GM21717 (cell line): ENCODE data around the gene CHMP4B.

Source experiments
- ATAC-seq: cut with Tn5 transposase; IDR thresholded peaks from one replicate; pipeline ENCODE4 v1.9.1; 2021; ENCODE audit warnings: mild to moderate bottlenecking, moderate library complexity; ENCODE audit not compliant: unreplicated experiment

Gene CHMP4B

DNA sequence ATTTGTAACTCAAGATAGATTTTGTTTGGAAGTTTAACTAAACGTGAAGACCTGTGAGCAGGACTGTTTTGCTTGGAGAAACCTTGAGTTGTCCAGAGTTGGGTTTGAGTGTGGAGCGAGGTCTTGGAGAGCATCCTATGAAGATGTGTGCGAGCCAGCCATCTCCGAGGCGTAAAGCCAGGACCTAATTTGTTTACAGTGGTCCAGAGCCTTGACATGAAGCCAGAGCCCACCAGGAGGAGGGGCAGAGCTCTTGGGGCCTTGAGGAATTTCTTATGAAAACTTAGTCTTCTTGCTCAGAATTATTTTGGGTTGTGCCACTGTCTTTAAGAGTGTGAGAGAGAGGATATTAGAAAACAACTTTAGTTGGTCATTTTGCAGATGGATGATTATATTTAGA is 6.3 kb downstream of the CHMP4B start:
- ATAC-seq, result no peak

DNA sequence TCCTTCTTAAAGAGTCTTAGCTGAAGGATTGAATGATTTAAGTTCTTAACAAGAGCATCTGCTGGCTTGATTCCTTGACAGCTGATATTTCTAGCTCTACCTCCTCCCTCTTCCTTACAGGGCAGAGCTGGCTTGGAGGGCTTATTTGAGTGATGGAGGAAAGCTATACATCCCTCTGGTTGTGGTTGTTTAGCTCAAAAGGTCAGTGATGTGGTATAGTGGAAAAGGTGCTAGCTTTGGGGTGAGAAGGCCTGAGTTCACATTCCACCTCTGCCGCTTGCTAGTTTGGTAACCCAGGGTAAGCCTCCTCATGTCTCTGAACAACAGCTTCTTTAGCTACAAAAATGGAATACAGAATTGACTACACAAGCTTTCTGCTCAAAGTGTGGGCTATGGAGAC is 8.3 kb downstream of the CHMP4B start:
- no peak for ATAC-seq

DNA sequence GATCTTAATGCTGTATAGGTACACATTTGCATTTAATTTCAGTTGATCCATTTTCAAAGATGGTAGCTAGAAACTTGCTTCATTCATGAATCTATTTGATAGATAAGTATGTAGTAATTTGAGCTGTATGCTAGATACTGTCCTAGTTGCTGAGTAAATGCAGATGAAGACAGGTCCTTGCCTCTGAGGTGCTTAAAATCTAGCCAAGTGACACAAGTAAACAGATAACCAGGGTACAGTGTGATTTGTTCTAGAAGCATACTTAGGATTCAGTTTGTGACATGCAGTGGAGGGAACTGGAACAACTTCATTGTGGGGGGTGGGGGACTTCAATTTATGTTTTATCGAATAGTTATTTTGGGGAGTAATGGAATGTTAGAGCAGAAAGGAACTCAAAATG is 9.2 kb downstream of the CHMP4B start:
- ATAC-seq, result no peak

DNA sequence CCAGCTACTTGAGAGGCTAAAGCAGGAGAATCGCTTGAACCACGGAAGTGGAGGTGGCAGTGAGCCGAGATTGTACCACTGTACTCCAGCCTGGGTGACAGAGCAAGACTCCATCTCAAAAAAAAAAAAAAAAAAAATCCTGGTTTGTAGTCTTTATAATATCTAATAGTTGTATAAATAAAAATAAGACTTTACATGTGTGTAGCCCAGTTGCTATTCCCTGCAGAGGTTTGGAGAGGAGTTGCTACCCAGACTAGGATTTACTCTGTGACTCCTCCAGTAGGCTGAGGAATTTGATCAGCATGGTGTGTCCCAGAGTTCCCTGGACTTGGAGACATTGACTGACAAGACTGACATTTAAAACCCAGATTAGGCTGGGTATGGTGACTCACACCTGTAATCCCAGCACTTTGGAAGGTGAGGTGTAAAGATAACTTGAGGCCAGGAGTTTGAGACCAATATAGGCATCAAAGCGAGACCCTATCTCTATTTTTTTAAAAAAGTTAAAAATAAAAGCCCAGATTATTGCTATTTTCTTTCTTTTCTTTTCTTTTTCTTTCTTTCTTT is 10.2 kb downstream of the CHMP4B start:
- ATAC-seq, result no peak

DNA sequence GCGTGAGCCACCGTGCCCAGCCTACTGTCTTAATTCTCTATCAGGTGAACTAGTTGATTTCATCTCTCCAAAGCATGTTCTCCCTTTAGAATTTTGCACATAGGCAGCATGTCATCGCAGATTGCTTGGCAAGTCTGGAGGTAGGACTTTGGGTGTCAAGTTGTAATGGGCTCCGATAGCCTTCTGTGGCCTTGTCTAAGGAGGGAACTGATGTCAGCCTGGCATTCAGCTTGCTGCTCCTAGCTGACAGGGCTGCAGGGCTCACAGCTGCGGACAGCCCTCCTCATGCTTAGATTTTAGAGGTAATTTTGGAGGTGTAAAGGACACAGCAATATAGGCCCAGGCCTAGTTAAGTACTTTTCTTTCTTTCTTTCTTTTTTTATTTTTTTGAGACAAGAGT is 11.3 kb downstream of the CHMP4B start:
- ATAC-seq, result no peak

DNA sequence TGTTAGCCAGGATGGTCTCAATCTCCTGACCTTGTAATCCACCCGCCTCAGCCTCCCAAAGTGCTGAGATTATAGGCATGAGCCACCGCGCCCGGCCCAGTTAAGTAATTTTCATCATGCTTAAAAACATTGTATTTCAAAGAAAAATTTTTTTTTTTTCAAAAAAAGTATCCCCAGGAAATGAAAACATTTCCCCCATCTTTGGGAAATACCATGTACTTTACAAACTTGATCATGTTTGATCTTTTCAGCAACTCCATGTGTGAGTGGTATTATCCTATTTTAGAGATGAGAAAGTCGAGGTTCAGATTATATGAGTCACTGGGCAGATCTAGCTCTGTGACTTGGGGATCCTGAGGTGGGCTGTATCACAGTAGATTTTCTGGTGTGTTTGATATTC is 11.8 kb downstream of the CHMP4B start:
- no peak for ATAC-seq

DNA sequence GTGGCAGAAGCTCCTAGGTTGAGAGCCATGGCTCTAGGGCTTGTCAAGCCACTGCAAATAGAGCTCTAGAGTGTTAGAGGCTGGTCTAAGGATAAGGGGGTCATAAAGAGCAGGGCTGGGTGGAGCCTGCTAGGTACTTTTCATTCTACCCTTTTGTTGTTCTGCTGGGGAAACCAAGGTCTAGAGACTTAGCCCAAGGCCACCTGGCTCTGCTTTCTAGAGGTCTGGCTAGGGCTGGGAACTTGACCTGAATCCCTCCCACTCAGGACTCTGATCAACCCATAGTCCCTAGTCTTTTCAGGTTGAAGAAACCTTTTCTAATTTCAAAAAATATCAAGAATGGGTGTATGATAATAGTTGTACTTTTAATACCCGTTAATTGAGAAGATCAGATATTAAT is 13.7 kb downstream of the CHMP4B start:
- no peak for ATAC-seq

DNA sequence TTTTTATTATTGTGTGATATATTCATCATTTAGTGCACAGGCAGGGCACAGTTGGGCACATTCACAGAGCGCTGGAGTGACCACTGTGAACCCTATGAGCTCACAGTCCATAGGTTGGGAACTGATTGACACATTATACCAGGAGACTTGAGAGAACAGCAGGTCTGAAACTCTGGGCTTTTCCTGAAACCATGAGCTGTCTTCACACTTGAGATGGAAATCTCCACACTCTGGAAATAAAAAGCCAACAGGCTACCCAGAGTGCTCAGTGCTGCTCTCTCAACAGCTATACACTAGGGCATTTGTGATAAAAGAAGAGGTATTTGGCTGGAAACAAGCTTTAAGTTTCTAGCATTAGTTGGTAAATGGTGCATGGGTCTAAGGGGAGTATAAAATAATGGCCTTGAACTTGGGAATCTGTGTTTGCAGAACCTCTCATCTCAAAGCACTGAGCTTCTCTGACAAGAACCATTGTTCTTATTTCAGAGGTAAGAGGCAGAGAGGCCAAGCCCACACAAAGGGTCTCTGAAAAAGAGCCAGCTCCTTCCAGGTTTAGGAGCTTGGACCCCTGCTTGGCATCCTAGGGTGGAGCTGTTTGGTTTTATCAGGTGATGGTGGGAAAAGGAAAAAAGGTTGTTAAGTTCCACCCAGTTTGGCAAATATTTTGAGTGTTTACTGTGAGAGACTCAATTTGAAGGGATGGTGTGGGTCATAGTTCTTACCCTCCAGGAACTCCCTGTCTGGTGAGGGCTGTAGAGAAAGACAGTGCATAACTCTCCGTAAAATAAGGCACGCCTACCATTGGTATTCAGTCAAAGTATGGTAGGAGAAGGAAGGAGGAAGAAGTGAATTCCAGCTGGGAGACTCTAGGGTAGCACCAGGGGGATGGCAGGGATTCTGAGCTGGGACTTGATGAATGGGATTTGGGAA is 14.5 kb downstream of the CHMP4B start:
- no peak for ATAC-seq

DNA sequence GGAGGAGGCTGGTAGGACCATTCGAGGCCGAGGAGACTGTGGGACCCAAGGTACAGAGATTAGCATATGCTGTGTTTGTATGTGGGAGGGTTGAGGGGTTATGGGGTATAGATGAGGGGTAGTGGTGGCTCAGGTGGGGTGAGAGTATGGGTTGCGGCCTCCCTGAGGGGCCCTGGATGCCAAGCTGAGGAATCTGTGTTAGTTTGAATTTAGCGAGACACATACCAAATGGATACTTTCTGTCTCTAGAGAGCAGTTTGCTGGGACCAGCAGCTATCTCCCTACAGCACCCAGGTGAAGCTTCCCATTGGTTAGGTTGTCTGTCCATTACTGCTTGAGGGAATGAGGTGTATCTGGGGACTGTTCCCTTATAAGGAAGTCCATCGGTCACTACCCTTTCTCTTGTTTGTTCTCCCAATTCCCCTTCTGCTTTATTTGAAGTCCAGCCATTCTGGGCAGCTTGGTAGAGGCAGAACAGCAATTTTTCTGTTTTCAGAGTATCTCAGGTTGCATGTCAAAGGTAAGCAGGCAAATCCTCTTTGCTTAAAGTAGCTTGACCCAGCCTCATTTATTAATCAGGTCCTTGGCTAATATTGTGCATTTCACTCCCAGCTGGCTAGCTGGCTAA is 15.2 kb downstream of the CHMP4B start:
- ATAC-seq, result no peak

DNA sequence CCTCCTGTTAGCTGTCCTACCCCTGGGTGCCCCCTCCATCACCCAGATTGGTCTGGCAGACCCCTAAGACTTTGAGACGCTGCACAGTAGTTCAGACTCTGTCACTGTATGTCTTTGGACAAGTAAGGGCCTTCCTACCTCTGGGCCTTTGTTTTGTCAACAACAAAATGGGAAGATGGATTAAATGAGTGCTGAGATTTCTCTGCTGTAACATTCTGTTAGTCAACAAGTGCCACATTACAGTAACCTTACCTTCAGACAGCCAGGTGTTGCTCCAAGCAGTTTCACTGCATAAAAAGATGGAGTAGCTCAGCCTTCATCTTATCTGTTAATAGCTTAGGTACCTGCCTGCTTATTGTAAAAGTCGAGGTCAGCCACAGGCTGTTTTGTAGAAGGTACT is 16.0 kb downstream of the CHMP4B start:
- ATAC-seq, result no peak

DNA sequence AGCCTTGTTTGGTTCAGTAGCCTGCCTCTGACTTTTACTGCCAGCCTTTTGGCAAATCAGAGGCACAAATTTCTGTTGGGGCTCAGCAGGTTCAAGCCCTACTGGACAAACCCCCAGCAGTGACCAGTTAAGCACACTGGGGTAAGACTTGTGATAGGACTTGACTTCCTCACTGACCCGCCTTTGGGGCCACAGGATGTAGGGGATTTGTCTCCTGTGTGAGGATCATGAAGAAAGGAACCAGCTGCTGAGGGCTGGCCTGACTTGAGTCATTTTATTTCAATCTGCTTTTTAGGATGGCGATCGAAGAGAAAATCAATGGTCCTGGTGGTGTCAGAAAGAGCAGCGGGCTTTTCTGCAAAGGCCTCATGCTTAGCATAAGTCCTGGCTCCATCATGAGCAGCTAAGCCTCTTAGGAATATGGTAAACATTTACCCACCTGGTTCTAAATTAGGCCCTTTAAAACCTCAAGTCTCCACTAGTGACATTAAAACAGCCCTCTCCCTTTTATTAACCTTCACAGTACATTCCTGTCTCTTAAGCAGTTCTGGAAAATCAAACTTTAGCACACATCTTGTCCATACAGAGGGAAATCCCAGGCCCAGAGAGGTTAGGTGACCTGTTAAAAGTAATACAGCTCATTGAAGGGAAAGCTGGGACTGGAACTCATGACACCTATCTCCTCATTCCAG is 16.6 kb downstream of the CHMP4B start:
- ATAC-seq, result no peak

DNA sequence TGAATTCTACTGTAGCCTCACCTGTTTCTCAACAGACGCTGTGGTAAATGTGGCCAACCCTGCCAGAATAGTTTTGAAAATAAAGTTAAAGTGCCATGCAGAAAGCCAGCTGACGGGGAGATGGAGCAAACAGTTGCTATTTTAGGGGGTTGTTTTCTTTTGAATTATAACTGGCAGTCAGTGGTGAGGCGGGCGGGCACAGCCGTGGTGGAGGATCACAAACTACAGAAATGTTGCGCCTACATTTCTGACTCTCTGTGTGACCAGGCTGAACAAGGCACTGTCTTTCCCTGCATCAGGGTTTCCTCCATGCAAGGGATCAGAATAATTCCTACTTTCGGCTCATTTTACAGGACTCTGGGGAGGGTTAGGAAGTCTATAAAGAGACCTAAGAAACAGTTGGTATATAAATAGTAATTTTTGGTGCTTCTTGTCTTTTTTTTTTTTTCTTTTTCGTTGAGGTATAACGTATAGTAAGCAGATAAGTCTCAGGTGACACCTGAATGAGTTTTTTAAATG is 17.2 kb downstream of the CHMP4B start:
- ATAC-seq, result no peak

DNA sequence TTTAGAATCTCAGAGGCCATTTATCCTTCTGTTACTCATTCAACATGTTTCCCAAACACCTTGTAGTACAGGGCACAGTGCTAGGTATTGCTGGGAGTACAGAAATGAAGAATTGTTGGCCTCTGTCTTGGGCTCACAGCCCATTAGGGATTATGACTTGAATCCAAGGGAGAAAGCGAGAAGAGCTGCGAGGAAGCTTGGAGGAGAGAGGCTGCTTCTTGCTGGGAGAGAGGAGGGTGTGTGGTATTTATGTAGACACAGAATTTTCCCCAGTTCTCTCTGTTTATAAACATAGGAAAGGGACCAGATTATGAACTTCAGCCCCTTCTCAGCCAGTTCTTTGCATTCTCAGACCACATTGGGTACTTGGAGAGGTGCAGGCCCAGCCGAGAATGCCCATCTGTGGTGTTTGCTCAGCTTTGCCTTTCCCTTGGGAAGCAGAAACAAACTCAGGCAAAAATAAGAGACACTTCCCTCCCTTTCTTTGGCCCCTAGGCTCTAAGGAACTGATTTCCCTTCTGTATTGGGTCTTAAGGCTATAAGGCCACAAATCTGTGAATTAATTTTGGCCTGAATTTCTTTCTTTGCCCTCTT is 17.9 kb downstream of the CHMP4B start:
- ATAC-seq, result no peak

DNA sequence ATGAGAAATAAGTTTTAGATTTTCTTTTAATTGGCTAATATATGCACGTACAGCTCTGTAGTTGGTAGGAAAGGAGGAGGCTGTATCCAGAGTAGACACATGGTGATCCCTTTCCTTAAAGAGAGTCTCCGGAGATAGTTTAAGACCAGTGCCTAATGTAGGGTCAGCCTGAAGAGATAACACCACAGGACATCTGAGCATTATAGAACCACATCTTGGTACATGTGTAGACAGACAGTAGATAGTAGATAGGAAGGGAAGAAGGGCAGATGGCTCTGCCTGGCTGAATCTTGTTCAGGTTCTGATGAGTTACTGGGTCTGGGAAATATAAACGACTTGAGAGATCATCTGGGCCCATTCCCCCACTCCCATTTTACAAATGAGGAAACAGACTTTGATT is 18.5 kb downstream of the CHMP4B start:
- ATAC-seq, result no peak

DNA sequence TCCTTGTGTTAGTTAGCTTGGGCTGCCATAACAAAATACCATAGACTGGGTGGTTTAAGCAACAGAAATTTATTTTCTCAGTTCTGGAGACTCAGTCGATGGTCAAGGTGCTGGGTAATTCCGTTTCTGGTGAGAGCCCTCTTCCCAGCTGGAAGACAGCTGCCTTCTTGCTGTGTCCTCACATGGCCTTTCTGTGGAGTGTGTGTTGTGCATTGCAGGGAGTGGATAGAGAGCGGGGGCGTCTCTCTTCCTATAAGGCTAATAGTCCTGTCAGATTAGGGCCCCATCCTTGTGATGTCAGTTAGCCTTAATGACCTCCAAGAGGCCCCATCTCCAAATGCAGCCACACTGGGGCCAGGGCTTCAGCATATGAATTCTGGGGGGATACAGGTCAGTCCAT is 19.2 kb downstream of the CHMP4B start:
- no peak for ATAC-seq

DNA sequence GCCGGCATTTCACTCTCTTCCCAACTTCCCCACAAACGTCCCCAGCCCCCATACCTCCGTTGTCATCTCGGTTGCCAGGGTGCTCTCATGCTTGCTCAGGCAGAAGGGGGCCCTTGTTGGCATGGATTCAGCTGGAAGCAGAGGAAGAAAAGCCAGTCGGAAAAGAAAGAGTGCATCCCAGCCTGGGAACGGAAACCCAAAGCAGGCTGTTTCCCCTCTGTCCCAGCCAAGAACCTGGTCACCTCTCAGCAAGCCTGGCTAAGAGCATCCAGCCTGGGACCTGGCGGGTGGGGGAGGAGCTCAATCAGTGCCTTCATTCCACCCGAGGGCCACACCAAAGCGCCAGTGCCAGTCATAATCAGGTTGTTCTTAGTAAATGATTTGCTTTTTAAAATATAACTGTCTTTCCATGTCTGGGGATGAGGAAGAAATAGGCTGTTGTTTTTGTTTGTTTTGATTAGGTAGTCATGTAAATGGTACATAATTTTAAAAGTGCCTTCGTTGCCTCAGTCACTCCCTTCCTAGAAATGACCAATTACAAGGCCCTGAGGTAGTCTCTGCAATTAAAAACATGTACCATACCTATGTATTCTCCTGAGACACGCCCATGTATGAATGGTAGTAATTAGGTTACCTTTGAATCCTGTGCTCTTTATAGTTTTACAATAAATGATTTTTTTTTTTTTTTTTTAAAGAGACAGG is 21.1 kb downstream of the CHMP4B start:
- ATAC-seq, result no peak

DNA sequence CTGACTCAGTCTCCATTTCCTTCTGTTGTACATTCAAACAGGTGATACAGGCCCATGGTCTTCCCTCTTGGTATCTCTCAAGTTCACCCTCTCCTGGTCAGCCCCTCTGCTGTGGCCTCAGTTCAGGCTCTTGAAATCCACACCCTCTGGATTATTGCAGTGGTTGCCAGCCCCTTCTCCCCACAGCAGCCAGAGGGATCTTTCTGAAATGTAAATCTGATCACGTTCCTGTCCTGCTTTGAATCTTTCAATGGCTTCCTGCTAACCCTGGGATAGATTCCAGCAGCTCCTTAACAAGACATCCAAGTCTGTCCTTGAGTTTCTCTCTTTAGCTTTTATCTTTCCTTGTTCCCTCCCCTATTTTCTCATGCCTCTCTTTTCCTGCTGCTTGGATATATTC is 22.2 kb downstream of the CHMP4B start:
- ATAC-seq, result no peak

DNA sequence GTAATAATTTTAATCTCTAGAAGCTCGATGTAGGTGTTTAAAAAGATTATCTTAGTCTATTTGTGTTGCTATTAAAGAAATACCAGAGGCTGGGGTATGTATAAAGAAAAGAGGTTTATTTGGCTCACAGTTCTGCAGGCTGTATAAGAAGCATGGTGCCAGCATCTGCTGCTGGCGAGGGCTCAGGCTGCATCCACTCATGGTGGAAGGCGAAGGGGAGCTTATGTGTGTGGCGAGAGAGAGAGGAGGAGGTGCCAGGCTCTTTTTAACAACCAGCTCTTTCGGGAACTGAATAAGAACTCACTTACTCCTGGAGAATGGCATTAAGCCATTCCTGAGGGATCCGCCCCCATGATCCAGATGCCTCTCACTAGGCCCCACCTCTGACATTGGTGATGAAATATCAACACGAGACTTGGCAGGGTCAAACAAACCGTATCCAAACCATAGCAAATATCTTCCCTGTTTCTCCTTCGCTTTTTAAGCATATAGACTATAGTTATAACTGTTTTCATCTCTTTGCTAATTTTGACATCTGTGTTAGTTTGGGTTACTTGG is 24.5 kb downstream of the CHMP4B start:
- ATAC-seq, result no peak

DNA sequence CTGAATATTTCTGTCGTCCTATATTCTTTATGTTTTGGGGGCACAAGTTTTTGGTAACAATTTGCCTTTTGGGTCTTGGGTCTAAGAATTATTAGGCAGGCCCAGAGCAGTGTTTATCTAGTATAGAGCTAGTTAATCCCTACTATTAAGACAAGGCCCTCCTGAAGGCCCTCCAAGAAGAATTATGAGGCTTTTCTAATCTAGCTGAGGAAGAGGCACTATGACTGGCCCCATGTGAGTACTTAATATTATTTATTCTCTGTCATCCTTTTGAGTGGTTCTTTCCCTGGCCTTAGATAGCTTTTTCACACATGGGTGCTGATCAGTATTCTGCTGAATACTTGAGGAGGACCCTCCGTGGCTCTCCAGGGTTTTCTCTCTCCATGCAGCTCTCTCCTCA is 25.1 kb downstream of the CHMP4B start:
- no peak for ATAC-seq
